Stimulated activated CD4-positive, alpha-beta T cell treated with anti-CD3 and anti-CD28 coated beads, Interleukin-12 subunit alpha, Interleukin-12 subunit beta, amount 100 ng/mL, for 48 hours (primary cell): Measurements from ENCODE around the gene DNAJB4.

Source experiments
- DNase-seq, 3 donors: peaks; one replicate each; pipeline ENCODE4 v3.0.0-alpha.2; 2020; ENCODE audit warnings: low read depth in 2 of 3, low spot score in 1 of 3

The DNAJB4 gene

DNA sequence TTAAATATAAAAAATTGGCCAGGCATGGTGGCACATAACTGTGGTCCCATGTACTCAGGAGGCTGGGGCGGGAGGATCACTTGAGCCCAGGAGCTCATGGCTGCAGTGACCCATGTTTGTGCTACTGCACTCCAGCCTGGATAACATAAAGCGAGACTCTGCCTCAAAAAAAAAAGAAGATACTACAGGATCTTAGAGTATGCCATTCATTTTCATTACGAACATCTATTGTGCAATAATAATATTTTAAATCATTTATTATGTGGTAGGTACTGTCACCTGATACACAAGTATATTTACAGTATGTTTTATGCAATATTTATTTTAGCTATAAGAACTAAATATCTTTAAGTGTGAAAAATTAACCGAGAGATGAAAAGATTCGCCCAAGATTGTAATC lies 31.7 kb downstream of the DNAJB4 start:
- no peak for DNase-seq

DNA sequence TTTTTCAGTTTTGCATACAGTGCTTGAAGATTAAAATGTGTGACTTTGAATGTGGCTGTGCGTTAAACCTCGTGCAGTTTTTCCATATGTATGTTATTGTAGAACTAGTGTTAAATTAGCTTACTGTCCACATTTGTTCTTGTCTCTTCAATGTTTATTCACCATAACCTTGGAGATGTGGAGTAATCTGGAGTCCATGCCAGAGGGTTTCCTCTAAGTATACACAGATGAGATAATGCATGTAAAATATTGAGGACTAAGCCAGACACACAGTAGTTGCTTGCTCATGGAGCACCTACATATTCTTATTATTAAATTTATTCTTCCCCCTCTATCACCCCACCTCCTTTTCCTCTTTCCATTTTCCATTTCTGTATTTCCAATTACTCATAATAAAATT lies 33.3 kb downstream of the DNAJB4 start:
- no peak for DNase-seq

DNA sequence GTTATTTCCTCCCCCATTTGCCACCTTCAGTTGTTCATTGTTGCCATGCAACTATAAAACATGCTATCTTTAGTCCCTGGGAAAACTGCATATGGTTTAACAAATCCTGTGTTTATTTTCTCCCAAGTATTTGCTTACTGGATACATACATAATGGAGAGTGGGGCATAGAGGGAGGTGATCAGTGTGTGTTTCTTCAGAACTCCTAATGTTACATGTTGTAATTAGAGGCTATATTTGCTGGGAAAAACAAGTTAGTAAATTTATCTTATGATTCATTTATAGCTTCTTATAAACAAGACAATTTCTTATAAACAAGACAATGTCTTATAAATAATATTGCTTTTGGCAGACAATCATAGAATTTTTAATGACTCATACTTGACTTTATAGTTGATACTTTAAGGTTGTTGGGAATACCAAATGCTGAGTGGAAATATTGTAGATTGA lies 33.8 kb downstream of the DNAJB4 start:
- DNase-seq, result no peak

DNA sequence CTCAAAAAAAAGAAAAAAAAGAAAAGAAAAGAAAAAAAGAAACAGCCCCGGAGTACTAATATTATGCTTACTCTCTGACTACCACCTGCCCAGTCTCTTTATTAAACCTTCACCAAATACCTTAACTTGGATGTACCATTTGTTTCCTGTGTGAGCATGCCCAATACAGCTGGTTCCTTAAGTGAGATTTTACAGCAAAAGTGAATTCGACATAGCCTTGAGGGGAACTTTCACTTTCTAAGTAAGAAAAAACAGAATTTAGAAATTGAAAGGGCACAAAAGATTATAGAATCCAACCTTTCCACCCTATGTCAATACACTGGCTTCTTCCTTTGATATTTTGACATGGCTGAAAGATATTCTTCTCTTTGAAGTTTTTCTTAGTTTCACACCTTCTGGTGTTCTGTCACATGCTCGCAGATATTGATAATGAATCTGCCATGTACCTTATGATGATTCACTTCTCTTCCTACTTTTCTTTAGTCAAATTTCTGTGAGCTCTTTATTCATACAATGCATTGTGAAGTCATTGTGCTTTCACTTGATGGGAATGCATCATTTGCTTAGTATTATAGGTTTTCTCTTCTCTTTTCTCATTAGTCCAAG lies 35.8 kb downstream of the DNAJB4 start:
- DNase-seq, result no peak

DNA sequence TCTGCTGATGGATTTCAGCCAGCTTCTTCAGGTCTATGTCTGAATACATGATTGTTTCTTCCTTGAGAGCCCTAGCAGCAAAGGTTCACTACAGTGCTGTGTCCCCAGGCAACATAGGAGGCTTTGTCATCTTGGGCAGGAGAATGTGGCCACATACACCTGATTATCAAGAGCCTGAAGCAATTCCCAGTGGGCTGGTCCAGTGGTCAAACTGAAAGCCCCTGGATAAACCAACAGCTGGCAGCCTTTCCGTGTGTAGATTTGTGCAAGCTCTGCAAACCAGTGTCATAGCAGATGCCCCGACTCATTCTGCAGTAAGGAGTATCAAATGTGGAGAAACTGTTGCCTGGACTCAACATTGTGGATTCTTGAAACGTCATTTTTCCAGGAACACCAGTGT lies 38.7 kb downstream of the DNAJB4 start:
- no peak for DNase-seq

DNA sequence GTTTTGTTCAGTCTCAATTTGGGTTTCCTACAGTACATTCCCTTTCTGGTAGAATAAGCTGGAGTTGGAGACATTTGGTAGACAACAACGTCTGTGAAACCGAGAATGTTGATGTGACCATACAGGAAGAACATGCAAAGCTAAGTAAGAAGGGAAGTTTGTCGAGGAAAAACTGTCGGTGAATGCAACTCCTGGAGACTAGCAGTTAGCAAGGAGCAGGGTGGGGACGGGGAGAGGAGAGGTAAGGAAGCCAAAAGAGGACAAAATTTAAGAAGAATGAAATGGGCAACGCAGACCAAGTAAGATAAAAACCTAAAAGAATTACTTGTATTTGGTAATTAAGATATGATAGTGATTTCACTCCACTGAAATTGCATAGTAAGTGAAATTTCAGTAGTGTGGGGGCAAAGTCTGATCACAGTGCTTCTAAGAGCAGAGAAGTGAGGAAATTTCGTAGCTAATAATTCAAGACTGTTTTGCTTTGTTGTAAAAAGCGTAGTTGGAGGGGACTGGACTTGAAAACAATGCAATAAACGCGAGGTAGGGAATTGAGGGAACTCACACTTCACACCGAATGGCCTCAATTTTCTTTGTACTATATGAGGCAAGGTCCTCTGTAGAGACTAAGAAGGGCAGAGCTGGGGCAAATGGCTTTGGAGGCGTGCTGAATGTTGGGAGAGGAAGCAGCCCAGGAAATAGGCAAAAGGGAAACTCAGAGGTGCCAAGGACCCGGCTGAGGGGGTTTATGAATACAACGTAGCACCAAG lies 40.2 kb downstream of the DNAJB4 start:
- no peak for DNase-seq

DNA sequence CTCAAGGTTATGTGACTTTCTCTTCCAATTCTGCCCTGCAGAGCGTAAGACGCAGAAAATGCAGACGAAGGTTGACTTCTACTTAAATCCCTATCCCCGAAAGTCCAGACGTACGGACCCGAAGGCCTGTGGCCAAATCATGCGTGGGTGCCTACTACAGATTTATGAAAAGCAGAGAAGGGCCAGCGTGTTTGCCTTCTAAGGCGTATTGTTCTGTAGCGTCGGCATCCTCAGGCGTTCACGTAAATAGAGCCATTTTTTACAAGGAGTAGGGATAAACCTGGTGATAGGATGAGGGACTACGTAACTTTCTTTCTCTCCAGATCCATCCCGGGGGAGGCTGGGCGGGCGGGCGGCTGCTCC lies 40.8 kb downstream of the DNAJB4 start:
- no peak for DNase-seq

DNA sequence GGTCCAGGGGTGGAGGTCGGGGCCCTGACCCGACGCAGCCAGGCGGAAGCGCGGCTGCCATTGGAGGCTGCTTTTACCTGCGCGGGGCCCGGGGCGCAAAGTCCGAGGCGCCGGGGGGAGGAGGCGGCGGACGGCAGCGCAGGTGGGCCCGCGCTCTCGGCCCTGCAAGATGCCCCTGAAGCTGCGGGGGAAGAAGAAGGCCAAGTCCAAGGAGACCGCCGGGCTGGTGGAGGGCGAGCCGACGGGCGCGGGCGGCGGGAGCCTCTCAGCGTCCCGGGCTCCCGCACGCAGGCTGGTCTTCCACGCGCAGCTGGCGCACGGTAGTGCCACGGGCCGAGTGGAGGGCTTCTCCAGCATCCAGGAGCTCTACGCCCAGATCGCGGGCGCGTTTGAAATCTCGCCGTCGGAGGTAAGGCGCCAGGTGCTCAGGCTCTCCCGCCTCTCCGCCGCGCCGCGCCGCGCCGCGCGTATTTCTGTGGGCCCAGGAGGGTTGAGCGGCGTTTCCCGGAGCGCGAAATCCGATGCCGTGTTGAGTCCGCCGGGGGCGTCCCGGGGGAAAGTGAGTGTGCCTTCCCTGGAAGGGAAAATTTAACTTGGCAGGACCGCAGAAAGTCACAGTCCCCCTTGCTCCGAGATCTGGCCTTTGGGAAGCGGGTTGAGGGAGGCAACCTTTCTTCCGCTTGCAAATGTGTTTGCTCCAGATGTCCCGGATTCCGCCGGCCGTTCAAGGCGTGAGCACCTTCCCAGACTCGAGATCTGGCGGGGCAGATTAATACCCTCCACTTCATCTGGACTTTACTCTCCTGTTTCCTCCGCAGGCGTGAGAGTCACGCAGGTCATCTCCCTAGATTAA lies 41.4 kb downstream of the DNAJB4 start, which contains the start of gene GIPC2:
Gene GIPC2 (plus strand): TSS at position 41 of the 853 bp plus-strand sequence. CDS start 129 bp downstream, at position 170.
- peak in 2 of 3 donors; percentile 9 to 22 for DNase-seq

DNA sequence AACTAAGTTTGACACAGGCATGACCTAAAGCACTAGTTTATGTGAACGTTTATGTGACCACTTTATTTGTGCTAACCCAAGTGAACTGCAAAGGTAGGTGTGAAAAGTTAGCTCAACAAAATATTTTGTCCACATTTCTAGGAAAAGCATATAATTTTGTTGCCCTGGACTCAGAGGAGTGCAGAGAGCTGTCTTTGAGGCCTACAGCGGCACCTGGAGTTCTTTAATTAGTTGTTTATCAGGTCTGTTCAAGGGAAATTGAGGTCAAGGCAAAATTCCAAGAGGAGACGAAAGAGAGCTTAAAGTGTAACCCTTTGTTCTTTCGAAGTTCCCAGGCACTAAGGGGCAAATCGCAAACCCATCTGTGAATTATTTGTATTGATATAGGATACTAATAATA lies 42.4 kb downstream of the DNAJB4 start:
- DNase-seq, result no peak

DNA sequence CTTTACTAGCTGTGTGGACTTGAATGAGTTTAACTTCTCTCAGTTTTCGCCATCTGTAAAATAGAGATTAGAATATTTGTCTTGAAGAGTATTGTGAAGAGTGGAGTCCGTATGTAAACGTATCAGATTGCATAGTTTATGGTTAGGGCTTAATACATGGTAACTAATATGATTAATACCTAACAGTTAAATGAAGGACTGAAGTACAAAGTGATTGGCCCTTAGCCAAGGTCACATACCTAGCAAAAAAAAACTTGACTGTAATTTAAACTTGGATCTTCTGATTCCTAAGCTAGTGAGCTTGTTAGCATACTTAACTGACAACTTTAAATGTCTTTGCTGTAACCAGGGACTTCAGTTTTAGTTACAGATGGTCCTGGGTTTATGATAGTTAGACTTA lies 42.9 kb downstream of the DNAJB4 start:
- DNase-seq, result no peak

DNA sequence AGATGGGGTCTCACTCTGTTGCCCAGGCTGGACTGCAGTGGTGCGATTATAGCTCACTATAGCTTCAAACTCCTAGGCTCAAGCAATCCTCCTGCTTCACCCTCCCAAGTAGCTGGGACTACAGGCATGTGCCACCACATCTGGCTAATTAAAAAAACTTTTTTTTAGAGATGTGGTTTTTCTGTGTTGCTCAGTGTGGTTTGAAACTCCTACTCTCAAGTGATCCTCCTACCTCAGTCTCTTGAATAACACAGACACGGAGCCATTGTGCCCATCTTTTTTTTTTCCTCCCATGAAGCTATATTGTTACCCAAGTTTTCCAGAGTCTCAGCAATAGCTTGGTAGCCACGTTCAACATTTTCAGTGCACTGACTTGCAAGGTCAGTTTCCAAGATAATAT lies 43.7 kb downstream of the DNAJB4 start:
- DNase-seq, result no peak

DNA sequence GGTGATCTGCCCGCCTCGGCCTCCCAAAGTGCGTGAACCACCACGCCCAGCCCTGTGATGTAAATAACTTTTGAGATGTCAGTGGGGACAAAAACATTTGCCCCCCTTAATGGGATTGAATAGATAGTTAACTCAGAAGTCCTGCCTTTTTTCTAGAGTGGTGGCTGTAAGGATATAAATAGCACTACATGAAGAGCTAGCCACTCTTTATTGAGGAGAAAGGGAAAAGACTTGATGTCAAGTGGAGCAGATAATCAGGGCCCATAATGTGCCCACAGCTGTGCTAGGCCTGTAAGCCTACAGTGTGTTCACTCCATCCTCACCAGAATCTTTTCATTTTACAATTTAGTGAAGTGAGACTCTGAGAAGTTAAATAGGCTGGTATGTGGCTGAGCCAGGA lies 44.7 kb downstream of the DNAJB4 start:
- DNase-seq, result no peak

DNA sequence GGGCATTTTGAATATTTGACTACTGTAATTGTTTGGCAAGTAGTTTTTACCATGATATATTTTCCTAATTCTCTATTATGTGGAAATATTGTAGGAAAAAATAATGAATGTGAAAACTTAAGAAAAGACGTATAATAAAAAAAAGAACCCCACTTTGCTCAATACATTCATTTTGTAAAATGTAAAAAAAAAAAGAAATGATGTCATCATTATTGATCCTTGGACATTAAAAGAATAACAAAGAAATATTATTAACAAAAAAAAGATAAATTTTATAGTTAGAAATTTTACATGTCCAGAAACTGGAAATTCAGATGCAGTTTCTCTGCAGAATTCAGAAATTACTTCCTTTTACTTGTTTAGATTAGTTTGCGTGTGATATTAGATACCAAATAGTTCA lies 46.3 kb downstream of the DNAJB4 start:
- no peak for DNase-seq

DNA sequence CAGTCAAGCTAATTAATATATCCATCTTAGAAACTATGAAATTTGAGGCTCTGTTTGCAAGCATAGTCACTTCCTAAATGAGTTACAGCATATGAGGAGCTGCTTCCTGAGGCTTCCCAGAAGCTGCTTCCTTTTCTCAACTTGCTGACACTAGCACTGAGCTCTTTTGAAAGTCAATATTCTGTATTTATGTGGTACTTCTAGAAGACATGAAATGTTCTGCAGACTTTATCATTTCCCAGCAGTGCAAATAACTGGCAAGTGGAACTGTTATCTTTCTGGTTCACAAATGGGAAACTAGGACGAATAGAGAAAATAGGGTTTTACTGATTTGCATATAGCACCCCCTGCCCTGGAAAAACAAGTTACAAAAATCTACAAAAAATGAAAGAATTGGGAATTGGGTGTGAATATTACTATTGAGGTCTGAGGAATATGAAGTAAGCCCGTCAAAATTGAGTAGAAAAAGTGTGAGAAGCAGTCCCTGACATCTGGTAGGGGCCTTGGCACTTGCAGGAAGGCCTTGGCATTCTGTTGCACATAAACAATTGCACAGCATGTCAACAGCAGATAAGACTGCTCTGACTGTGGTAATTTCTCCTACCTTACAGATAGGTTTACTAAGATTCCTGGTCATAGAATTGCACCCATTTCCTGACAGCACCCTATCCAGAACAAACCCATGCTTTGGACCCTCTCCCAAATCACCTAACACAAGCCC lies 48.1 kb downstream of the DNAJB4 start:
- no peak for DNase-seq

DNA sequence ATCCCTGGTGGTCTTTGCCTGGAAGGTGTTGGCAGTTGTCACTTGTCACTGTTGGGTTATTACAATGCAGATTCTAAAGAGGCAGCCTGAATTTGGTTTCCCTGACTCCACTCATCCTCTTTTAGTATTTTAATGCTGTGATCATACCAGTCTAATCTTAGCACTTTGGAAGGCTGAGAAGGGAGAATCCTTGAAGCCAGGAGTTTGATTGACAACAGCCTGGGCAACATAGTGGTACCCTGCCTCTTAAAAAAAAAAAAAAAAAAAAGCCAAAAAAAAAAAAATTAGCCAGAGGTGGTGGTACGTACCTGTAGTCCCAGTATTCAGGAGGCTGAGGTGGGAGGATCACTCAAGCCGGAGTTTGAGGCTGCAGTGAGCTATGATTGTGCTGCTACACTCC lies 48.8 kb downstream of the DNAJB4 start:
- no peak for DNase-seq

DNA sequence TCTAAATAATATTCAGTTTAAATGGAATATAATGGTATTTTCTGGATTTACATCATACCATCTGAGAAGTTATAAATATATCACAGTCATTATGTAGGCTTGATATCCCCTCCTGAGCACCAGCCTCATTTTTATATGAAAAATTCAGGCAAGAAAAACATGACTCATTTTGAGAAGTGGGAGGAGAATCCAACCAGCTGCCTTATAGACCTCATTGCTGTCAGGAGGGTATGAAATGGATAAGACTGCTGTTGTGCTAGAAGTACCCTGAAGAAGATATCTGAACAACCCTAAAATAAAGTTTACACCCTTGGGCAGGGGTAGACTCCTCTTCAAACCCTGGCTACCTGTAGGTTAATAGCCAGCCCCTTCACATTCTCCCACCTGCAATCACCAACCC lies 49.8 kb downstream of the DNAJB4 start:
- no peak for DNase-seq

DNA sequence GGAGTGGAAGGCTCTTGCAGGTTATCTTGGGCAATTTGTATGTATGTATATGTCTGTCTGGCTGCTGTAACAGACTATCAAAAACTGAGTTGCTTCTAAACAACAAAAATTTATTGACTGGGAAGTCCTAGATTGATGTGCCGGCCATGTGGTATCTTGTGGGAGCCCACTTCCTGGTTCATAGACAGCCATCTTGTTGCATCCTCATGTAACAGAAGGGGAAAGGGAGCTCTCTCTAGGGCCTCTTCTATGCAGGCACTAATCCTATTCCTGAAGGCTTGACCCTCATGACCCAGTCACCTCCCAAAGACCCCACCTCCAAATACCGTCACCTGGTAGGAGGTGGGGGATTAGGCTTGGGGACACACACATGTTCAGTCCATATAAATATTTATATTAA lies 50.2 kb downstream of the DNAJB4 start:
- no peak for DNase-seq

DNA sequence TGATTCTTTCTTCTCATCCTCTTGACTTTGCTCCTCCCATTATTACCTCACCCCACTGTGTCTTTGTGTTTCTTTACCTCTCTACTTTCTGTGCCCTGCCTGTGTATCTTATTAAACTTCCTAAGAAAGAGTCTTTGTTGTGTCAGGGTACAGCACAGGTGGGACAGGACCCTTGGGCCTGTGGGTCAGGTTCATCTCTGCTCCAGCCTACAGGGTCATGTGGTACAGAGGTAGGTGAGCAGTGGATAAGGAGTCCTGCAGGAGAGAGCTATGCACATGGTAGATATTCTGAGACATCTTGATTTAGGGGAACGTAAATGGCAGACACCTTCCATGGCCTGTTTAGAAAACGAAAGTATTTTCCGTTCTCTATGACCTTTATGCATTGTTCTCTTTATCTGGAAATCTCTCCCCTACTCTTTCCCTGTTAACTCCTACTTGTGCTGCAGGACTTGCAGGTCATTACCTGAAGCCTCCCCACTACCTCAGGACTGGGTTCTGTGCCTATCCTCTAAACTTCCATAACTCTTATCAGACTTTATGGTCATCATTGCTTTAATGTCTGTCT lies 50.9 kb downstream of the DNAJB4 start:
- DNase-seq, result no peak

DNA sequence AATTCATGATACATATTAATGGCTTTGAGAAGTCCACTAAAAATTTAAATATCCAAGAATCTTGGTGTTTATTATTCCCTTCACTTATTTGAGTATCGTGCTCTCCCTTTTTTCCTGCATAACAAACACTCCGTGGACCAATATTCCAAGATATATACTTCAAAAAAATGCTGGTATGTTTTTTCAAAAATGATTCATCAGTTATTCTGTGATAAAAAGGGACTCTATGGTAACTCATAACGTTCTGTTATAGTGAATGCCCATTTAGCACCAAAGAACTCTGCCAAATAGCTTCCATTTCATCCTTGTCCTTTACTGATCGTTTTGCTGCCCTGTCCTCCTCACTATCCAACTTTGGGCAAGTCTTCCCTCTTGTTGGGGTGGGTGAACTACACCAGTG lies 53.9 kb downstream of the DNAJB4 start:
- no peak for DNase-seq

DNA sequence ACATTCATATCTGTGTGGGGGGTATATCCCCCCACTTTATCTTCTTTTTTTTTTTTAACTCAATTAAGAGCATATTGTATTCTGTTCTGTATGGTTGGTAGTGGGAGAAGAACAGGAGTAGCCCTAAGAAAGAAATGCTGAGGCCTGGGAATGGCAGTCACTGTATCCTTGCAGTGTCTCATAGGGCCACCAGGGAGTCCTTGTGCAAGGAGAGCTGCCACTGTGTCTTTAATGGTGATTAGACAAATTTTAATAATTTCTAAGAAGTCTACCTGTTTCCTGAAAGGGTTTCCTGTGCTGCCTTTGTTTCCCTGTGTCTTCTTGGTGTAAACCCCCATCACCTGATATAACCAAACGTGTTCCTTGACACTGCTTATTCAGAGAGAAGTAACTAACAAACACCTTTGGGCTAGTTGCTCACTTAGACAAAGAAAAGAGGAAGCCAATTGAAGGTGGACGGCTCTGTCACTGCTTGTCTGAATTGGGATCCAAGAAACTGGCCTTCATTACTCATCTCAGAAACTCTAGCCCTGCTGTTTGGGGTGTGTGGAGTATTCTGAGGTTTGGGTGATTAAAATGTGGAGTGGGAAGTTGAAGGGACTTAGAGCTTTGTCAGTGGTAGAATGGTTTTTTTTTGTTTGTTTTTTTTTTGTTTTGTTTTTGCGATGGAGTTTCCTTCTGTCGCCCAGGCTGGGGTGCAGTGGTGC lies 56.3 kb downstream of the DNAJB4 start:
- DNase-seq, result no peak
